ENCODE data around the gene GSE1. TPM values are rescaled to one million over a fixed set of nuclear protein-coding genes. Genes with fewer than 3 reads are reported as not detected.

GSE1 gene
- total RNA-seq, 1 experiment from 2014 or later, result 38.4 TPM

GRCh38 chr16:85615014-85615851 is 2.1 kb downstream of the GSE1 start:
- POLR2A ChIA-PET (ENCODE audit: unreplicated experiment), result interaction anchor here (0.5 kb wide), 1 partner anchor 148 kb away, joined by 6 read pairs; no protein-coding TSS in a partner anchor
- Histone ChIP-seq H3K4me2 (ENCODE audit: low read length) (peak overlapping the region; percentile 91), H3K36me3 (ENCODE audit: low read depth, low read length) (peaks cover 3% of the 10 kb centered on the region; the same call in 1 of the 2 replicates), H3K27ac (ENCODE audit: low read length) (peak overlapping the region; percentile 32), H3K9me2 (replicated peaks; ENCODE audit: low read length) (no peaks in the 10 kb centered on the region), H3K4me3 (ENCODE audit: low read length) (peak overlapping the region; percentile 87), H4K20me1 (ENCODE audit: low read length) (peaks cover 36% of the 10 kb centered on the region), H2AFZ (ENCODE audit: low read length) (no peak overlapping the region), H3F3A (ENCODE audit: low read length, unreplicated experiment) (peaks cover 5% of the 10 kb centered on the region), H3K9me3 (ENCODE audit: low read length) (no peaks in the 10 kb centered on the region), H3K4me1 (ENCODE audit: insufficient read depth, low read length) (peaks cover 36% of the 10 kb centered on the region), H3K27me3 (ENCODE audit: low read length) (no peaks in the 10 kb centered on the region), H3K9ac (ENCODE audit: low read length) (peak overlapping the region; percentile 30), H3K79me2 (ENCODE audit: low read length) (peaks cover 66% of the 10 kb centered on the region)
- peak; percentile 91 for DNase-seq
- intact Hi-C loops (cut with micrococcal nuclease), result loop anchor here (10.0 kb wide), 1 partner anchor 220 kb away; no protein-coding TSS in a partner anchor
- BruUV-seq (replicated peaks), result no TSS peak
- no peak for TF ChIP-seq EZH2 (IDR thresholded peaks at IDR 0.05; ENCODE audit: low read length, unreplicated experiment)
- peak; percentile 87 for TF ChIP-seq EZH2phosphoT487 (IDR thresholded peaks at IDR 0.05; ENCODE audit: borderline replicate concordance, low read length)
- no peak for TF ChIP-seq CTCF (conservative IDR thresholded peaks at IDR 0.05; ENCODE audit: low read depth, low read length)
- peak; percentile 42 for ATAC-seq
- CTCF ChIA-PET, result interaction anchor here (1.4 kb wide), 1 partner anchor 199 kb away, joined by 3 read pairs; no protein-coding TSS in a partner anchor

DNA sequence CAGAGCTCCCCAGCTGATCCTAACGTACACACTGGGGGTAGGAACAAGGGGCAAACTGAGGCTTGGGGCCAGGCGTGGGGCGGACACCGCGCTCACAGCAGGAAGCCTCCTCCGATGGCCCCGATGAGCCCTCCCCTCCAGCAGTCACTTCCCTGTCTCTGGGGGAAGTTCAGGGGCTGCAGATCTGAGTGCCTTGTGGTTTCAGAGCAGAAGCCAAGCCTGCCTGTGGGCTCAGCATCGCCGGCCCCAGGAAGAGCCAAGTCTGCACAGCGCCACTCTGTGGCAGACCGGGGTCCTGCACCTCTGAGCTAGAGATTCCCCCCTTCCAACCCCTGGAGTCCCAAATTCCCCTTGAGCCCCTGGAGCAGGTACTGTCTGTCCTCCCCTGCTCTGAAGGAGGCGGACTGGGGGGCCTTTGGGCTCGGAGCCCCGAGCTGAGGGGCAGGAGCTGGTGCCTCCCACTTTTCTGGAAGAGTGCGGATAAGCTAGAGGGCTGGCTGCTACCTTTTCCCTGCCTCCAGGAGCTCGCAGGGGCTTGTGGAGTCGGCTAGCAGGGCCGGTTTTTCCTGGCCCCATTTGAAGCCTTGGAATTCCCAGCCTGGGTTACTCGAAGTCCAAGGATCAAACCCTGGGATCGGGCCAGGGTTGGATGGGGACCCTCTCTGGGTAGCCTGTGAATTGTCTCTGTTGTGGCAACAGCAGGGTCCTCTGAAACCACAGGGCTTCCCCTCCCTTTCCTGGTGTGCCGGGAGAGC is 2.9 kb downstream of the GSE1 start:
- no peak overlapping the region for H2AFZ ChIP-seq (ENCODE audit: low read length)
- TF ChIP-seq EZH2phosphoT487 (IDR thresholded peaks at IDR 0.05; ENCODE audit: borderline replicate concordance, low read length) (no peak), CTCF (conservative IDR thresholded peaks at IDR 0.05; ENCODE audit: low read depth, low read length) (peak; percentile 84), EZH2 (IDR thresholded peaks at IDR 0.05; ENCODE audit: low read length, unreplicated experiment) (no peak)
- peak overlapping the region; percentile 87 for H3K4me3 ChIP-seq (ENCODE audit: low read length)
- ATAC-seq (no peak), DNase-seq (peak; percentile 70)
- TSS peak; percentile 3 for BruUV-seq (replicated peaks)
- H3K27me3 ChIP-seq (ENCODE audit: low read length), result no peaks in the 10 kb centered on the region
- intact Hi-C loops (cut with micrococcal nuclease), result loop anchor here (10.0 kb wide), 1 partner anchor 221 kb away; no protein-coding TSS in a partner anchor
- no peak overlapping the region; the same call in 1 of the 2 replicates for H3K9ac ChIP-seq (ENCODE audit: low read length)
- H3K27ac ChIP-seq (ENCODE audit: low read length), result peak overlapping the region; percentile 32; the same call in 1 of the 2 replicates
- peaks cover 3% of the 10 kb centered on the region; the same call in 1 of the 2 replicates for H3K36me3 ChIP-seq (ENCODE audit: low read depth, low read length)
- H3F3A ChIP-seq (ENCODE audit: low read length, unreplicated experiment), result peaks cover 5% of the 10 kb centered on the region
- H3K79me2 ChIP-seq (ENCODE audit: low read length), result peaks cover 74% of the 10 kb centered on the region
- POLR2A ChIA-PET (ENCODE audit: unreplicated experiment), result interaction anchor here (0.5 kb wide), 1 partner anchor 147 kb away, joined by 6 read pairs; no protein-coding TSS in a partner anchor
- no peaks in the 10 kb centered on the region for H3K9me2 ChIP-seq (replicated peaks; ENCODE audit: low read length)
- H4K20me1 ChIP-seq (ENCODE audit: low read length), result peaks cover 44% of the 10 kb centered on the region
- CTCF ChIA-PET, result interaction anchor here (0.6 to 1.4 kb wide), 3 partner anchors 58 to 200 kb away, joined by 3 read pairs; no protein-coding TSS in a partner anchor
- no peaks in the 10 kb centered on the region for H3K9me3 ChIP-seq (ENCODE audit: low read length)
- H3K4me1 ChIP-seq (ENCODE audit: insufficient read depth, low read length), result peaks cover 30% of the 10 kb centered on the region
- peak overlapping the region; percentile 91 for H3K4me2 ChIP-seq (ENCODE audit: low read length)

Measured in PC-3 (cell line).